Measurements from ENCODE around the gene DUSP11.
A peak's percentile ranks its signal among the peaks of the same experiment; 100 is the strongest.
"Not testable (repeated sequence)": the region's sequence is repeated elsewhere in the genome, so short reads cannot be mapped to it uniquely, and the experiment has no call there.

Gene DUSP11

DNA sequence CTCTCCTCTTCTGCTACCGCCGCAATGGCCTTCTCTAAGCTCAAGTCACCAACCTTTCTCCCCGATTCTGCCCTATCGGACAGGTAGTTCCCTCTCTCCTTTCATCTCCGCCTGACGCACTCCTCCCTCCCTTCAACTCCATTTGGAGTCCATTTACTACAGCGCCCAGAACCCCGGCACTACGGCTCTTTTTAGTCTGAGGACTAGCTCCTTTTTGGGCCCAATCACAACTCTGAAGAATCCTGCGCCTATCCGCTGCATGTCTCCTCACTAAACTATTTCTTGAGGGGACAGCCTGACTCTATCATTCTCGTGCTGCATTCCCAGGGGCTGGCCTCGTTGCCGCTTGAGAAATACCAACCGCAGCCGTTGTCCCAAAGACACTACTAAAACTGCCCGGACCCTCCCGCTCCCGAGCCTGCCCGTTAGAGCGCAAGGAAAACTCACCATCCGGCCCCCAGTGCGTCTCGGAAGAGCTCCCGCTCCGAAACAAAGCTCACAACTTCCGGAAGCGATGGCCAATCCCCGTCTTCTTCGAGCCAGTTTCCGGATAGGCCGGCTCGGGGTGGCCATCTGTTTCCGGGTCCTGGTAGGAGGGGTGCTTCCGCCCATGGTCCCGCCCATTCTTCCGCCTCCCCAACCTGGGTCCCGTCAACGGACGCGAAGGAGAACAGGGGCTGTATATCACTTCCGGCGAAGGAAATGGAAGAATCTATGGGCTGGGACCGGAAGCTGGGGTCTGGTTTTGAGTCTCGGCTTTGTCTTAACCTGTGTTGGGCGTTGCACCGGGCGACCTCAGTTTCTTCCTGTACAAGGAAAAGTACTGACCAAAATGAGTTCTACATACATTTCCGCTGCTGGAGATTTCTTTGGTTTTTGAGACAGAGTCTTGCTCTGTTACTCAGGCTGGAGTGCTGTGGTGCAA is 42.8 kb downstream of the DUSP11 start, which contains the start of gene TPRKB:
Gene TPRKB (minus strand): TSS at position 491 of the 925 bp plus-strand sequence. CDS start 2,776 bp downstream, outside the sequence.
- H3K27me3 ChIP-seq (ENCODE audit: insufficient read depth, insufficient read length), result no peaks in the 10 kb centered on the region
- peak within 1 kb of the TSS; percentile 93 for H3K9ac ChIP-seq (ENCODE audit: insufficient read length, low read depth)
- H3K4me1 ChIP-seq (ENCODE audit: insufficient read depth, insufficient read length), result no peaks in the 10 kb centered on the region
- TF ChIP-seq SUZ12 (IDR thresholded peaks at IDR 0.05; ENCODE audit: extremely low read depth, insufficient read depth, insufficient read length), result no peak
- TF ChIP-seq ZNF274 (IDR thresholded peaks at IDR 0.05; ENCODE audit: low read depth, low read length), result no peak
- TF ChIP-seq YY1 (IDR thresholded peaks at IDR 0.05; ENCODE audit: insufficient read depth, insufficient read length), result no peak
- peak; percentile 93 for DNase-seq (ENCODE audit: low read depth, low spot score)
- peak within 1 kb of the TSS; percentile 66 for H3K4me3 ChIP-seq (ENCODE audit: insufficient read length, low read depth)
- H3K36me3 ChIP-seq (ENCODE audit: insufficient read depth, insufficient read length, low read length), result peaks cover 19% of the 10 kb centered on the region
- H3K9me3 ChIP-seq (ENCODE audit: insufficient read depth, low read length), result no peaks in the 10 kb centered on the region

DNA sequence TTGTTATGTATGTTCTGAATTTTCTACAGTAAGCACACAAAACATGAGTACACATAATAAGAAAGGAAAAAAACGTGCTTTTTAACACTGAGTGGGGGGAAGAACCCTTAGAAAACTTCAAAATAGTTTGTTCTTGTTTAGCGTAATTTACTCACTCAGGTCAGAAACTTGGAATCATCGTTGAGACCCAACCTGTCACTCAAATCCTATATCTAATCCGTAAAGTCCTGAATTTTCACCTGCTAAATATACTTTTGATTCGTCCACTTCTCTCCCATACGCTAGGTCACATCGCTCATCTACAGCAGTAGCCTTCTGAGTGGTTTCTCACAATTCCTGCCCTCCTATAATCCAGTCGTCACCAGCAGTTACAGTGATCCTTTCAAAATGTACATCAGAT is 43.5 kb downstream of the DUSP11 start:
- no peaks in the 10 kb centered on the region for H3K4me1 ChIP-seq (ENCODE audit: insufficient read depth, insufficient read length)
- H3K36me3 ChIP-seq (ENCODE audit: insufficient read depth, insufficient read length, low read length), result peaks cover 23% of the 10 kb centered on the region
- peak overlapping the region; percentile 93 for H3K9ac ChIP-seq (ENCODE audit: insufficient read length, low read depth)
- H3K4me3 ChIP-seq (ENCODE audit: insufficient read length, low read depth), result peak overlapping the region; percentile 66
- TF ChIP-seq YY1 (IDR thresholded peaks at IDR 0.05; ENCODE audit: insufficient read depth, insufficient read length) (no peak), ZNF274 (IDR thresholded peaks at IDR 0.05; ENCODE audit: low read depth, low read length) (no peak), SUZ12 (IDR thresholded peaks at IDR 0.05; ENCODE audit: extremely low read depth, insufficient read depth, insufficient read length) (no peak)
- H3K27me3 ChIP-seq (ENCODE audit: insufficient read depth, insufficient read length), result no peaks in the 10 kb centered on the region
- no peak for DNase-seq (ENCODE audit: low read depth, low spot score)
- H3K9me3 ChIP-seq (ENCODE audit: insufficient read depth, low read length), result no peaks in the 10 kb centered on the region

DNA sequence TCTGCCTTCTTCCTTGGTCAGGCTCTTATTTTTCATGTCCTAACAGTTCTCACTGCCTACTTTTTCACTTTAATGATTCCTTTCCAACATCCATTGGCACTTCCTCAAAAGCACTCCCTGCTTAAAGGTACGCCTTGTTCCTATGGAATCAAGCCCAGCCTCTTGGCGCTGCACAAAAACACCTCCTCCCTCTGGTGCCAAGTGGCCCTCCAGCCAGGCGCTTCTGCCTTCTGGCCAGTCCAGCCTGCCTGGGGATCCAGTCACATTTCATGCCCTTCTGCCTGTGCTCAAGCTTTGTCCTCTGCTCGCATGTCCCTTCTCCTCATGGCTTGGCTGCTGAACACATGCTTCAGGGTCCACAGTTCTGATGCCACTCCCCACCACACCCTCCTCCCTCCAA is 49.1 kb downstream of the DUSP11 start:
- Histone ChIP-seq H3K27me3 (ENCODE audit: insufficient read depth, insufficient read length) (no peaks in the 10 kb centered on the region), H3K4me1 (ENCODE audit: insufficient read depth, insufficient read length) (no peaks in the 10 kb centered on the region), H3K4me3 (ENCODE audit: insufficient read length, low read depth) (no peak overlapping the region), H3K36me3 (ENCODE audit: insufficient read depth, insufficient read length, low read length) (peaks cover 52% of the 10 kb centered on the region), H3K9me3 (ENCODE audit: insufficient read depth, low read length) (no peaks in the 10 kb centered on the region), H3K9ac (ENCODE audit: insufficient read length, low read depth) (no peak overlapping the region)
- DNase-seq (ENCODE audit: low read depth, low spot score), result no peak
- TF ChIP-seq YY1 (IDR thresholded peaks at IDR 0.05; ENCODE audit: insufficient read depth, insufficient read length), result no peak
- TF ChIP-seq SUZ12 (IDR thresholded peaks at IDR 0.05; ENCODE audit: extremely low read depth, insufficient read depth, insufficient read length), result no peak
- no peak for TF ChIP-seq ZNF274 (IDR thresholded peaks at IDR 0.05; ENCODE audit: low read depth, low read length)

DNA sequence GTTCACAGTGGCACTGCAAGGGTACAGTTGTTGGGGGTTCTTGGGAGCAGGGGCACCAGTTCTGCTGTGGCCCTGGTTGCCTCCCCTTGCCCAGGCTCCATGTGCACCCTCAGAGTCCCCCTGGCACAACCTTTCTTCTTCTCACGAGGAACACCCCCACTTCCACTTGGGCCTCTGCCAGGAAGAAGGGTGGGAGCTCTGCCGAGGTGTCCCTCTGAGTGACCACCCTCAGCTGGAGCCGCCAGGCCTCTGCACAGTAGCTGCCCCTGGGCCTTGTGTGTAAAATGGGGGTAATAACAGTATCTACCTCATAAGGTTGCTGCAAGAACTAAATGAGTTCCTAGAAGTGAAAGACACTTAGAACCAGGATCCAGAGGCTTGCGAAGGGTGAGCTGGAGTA is 51.2 kb downstream of the DUSP11 start:
- no peaks in the 10 kb centered on the region for H3K4me1 ChIP-seq (ENCODE audit: insufficient read depth, insufficient read length)
- no peak overlapping the region for H3K4me3 ChIP-seq (ENCODE audit: insufficient read length, low read depth)
- TF ChIP-seq ZNF274 (IDR thresholded peaks at IDR 0.05; ENCODE audit: low read depth, low read length), result no peak
- TF ChIP-seq SUZ12 (IDR thresholded peaks at IDR 0.05; ENCODE audit: extremely low read depth, insufficient read depth, insufficient read length), result no peak
- TF ChIP-seq YY1 (IDR thresholded peaks at IDR 0.05; ENCODE audit: insufficient read depth, insufficient read length), result no peak
- no peaks in the 10 kb centered on the region for H3K27me3 ChIP-seq (ENCODE audit: insufficient read depth, insufficient read length)
- H3K9ac ChIP-seq (ENCODE audit: insufficient read length, low read depth), result no peak overlapping the region
- peaks cover 45% of the 10 kb centered on the region for H3K36me3 ChIP-seq (ENCODE audit: insufficient read depth, insufficient read length, low read length)
- H3K9me3 ChIP-seq (ENCODE audit: insufficient read depth, low read length), result no peaks in the 10 kb centered on the region
- no peak for DNase-seq (ENCODE audit: low read depth, low spot score)

DNA sequence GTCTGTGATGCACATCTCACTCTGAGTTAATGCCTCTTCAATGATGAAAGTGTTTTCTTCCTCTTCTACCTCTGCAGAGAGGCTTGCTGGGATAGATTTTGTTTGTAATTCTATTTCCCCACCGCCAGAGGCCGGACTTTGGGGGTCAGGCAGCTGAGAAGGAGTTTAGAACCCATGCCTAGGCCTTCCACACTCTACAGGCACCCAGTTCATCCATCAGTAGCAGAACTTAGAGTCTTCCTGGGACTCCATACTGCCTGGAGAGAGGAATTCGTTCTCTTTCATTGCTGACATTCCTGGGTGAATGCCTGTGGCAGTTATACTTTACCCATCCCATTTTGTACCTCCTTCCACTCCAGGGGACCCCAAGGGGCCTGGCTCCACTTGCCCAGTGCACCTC is 51.9 kb downstream of the DUSP11 start:
- peaks cover 42% of the 10 kb centered on the region for H3K36me3 ChIP-seq (ENCODE audit: insufficient read depth, insufficient read length, low read length)
- no peaks in the 10 kb centered on the region for H3K9me3 ChIP-seq (ENCODE audit: insufficient read depth, low read length)
- DNase-seq (ENCODE audit: low read depth, low spot score), result no peak
- H3K4me3 ChIP-seq (ENCODE audit: insufficient read length, low read depth), result no peak overlapping the region
- H3K4me1 ChIP-seq (ENCODE audit: insufficient read depth, insufficient read length), result no peaks in the 10 kb centered on the region
- TF ChIP-seq SUZ12 (IDR thresholded peaks at IDR 0.05; ENCODE audit: extremely low read depth, insufficient read depth, insufficient read length) (no peak), ZNF274 (IDR thresholded peaks at IDR 0.05; ENCODE audit: low read depth, low read length) (no peak), YY1 (IDR thresholded peaks at IDR 0.05; ENCODE audit: insufficient read depth, insufficient read length) (no peak)
- no peaks in the 10 kb centered on the region for H3K27me3 ChIP-seq (ENCODE audit: insufficient read depth, insufficient read length)
- no peak overlapping the region for H3K9ac ChIP-seq (ENCODE audit: insufficient read length, low read depth)

DNA sequence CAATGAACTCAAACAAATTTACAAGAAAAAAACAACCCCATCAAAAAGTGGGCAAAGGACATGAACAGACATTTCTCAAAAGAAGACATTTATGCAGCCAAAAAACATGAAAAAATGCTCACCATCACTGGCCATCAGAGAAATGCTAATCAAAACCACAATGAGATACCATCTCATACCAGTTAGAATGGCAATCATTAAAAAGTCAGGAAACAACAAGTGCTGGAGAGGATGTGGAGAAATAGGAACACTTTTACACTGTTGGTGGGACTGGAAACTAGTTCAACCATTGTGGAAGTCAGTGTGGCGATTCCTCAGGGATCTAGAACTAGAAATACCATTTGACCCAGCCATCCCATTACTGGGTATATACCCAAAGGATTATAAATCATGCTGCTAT is 53.2 kb downstream of the DUSP11 start:
- H3K4me3 ChIP-seq (ENCODE audit: insufficient read length, low read depth); DNase-seq (ENCODE audit: low read depth, low spot score); H3K9me3 ChIP-seq (ENCODE audit: insufficient read depth, low read length); H3K27me3 ChIP-seq (ENCODE audit: insufficient read depth, insufficient read length); H3K4me1 ChIP-seq (ENCODE audit: insufficient read depth, insufficient read length); H3K9ac ChIP-seq (ENCODE audit: insufficient read length, low read depth): not testable (repeated sequence)
- H3K36me3 ChIP-seq (ENCODE audit: insufficient read depth, insufficient read length, low read length), result peaks cover 31% of the 10 kb centered on the region

DNA sequence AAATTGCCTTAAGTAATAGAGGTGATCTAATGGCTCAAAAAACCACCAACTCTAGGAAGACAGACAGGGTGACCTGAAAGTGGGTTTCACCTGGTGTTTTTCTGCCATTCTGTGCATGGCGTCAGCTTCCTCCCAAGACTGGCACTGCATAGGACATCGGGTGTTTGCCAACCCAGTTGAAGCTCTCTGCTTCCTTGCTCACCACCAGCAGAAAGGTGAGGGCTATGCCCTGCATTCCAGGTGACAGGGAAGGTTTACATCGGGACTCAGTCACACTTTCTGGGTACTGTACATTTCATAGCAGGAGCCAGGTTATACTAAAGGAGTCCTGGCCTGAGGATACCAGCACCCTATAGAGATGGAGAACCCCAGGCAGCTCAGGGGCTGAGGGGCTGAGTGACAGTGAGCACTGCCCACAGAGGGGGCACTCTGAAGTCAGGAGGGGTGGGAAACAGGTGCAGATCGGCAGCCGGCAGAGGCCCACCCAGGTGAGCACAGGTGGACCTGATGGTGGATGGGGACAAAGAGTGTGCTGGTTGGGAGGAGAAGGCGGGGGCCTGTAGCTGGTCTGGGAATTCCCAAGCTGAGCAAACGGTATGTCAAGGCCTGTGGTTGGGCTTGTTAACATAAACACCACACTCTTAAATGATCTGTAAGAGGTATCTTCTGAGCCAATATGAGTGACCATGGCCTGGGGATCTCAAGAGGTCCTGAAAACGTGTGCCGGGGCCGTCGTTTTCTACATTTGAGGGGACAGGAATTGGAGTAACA is 60.9 kb downstream of the DUSP11 start:
- Histone ChIP-seq H3K9me3 (ENCODE audit: insufficient read depth, low read length) (peaks cover 13% of the 10 kb centered on the region), H3K9ac (ENCODE audit: insufficient read length, low read depth) (no peak overlapping the region), H3K4me1 (ENCODE audit: insufficient read depth, insufficient read length) (no peaks in the 10 kb centered on the region), H3K4me3 (ENCODE audit: insufficient read length, low read depth) (no peak overlapping the region), H3K36me3 (ENCODE audit: insufficient read depth, insufficient read length, low read length) (no peaks in the 10 kb centered on the region), H3K27me3 (ENCODE audit: insufficient read depth, insufficient read length) (no peaks in the 10 kb centered on the region)
- DNase-seq (ENCODE audit: low read depth, low spot score), result no peak
- no peak for TF ChIP-seq ZNF274 (IDR thresholded peaks at IDR 0.05; ENCODE audit: low read depth, low read length)
- TF ChIP-seq YY1 (IDR thresholded peaks at IDR 0.05; ENCODE audit: insufficient read depth, insufficient read length), result no peak
- TF ChIP-seq SUZ12 (IDR thresholded peaks at IDR 0.05; ENCODE audit: extremely low read depth, insufficient read depth, insufficient read length), result no peak

Data from NT2/D1 (cell line).